Hematopoietic multipotent progenitor cell treated with erythropoietin and hydrocortisone succinate and interleukin-3 and kit ligand, for 8 days (in vitro differentiated cells): Measurements from ENCODE around the gene SPNS2.

Experiments used
- DNase-seq: peaks from one replicate; pipeline ENCODE4 v3.0.0-alpha.2; 2015

The SPNS2 gene, protein sequence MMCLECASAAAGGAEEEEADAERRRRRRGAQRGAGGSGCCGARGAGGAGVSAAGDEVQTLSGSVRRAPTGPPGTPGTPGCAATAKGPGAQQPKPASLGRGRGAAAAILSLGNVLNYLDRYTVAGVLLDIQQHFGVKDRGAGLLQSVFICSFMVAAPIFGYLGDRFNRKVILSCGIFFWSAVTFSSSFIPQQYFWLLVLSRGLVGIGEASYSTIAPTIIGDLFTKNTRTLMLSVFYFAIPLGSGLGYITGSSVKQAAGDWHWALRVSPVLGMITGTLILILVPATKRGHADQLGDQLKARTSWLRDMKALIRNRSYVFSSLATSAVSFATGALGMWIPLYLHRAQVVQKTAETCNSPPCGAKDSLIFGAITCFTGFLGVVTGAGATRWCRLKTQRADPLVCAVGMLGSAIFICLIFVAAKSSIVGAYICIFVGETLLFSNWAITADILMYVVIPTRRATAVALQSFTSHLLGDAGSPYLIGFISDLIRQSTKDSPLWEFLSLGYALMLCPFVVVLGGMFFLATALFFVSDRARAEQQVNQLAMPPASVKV

DNA sequence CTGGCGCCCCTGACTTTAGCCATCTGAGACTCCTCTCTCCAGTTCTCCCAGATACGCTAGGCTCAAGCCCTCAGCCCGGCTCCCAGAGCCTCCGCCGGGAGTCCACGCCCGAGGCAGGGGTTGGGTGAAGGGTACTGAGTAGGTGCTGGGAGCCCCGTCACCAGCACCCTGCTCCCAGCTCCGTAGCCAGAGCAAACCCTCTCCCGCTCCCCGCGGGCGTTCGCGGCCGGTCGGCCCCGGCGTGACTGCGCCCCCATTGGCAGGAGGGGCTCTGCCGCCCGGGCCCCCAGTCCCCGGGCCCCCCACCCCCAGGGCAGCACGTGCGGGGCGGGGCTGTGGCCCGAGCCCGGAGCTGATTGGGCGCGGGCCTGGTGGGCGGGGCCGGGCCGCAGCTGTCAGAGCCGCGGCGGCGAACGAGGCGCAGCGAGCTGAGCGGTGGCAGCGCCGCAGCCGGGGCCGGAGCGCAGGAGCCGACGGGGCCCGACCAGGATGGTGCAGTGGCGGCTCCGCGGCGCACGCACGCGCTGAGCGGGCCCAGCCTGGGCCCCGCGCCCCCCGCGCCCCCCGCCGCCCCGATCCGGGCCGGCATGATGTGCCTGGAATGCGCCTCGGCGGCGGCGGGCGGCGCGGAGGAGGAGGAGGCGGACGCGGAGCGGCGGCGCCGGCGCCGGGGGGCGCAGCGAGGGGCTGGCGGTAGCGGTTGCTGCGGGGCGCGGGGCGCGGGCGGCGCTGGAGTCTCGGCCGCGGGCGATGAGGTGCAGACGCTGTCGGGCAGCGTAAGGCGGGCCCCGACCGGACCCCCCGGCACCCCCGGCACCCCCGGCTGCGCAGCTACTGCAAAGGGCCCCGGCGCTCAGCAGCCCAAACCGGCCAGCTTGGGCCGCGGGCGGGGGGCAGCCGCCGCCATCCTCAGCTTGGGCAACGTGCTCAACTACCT lies at the start of gene SPNS2:
Gene SPNS2 (plus strand): TSS at position 421 of the 937 bp plus-strand sequence. CDS start 167 bp downstream, at position 588.
- DNase-seq = peak; percentile 42

- no peak for DNase-seq
Observed at GRCh38 chr17:4449736-4450135, 48.9 kb upstream of the SPNS2 start.

- no peak for DNase-seq
Observed at GRCh38 chr17:4450710-4451316, 47.9 kb upstream of the SPNS2 start.

DNA sequence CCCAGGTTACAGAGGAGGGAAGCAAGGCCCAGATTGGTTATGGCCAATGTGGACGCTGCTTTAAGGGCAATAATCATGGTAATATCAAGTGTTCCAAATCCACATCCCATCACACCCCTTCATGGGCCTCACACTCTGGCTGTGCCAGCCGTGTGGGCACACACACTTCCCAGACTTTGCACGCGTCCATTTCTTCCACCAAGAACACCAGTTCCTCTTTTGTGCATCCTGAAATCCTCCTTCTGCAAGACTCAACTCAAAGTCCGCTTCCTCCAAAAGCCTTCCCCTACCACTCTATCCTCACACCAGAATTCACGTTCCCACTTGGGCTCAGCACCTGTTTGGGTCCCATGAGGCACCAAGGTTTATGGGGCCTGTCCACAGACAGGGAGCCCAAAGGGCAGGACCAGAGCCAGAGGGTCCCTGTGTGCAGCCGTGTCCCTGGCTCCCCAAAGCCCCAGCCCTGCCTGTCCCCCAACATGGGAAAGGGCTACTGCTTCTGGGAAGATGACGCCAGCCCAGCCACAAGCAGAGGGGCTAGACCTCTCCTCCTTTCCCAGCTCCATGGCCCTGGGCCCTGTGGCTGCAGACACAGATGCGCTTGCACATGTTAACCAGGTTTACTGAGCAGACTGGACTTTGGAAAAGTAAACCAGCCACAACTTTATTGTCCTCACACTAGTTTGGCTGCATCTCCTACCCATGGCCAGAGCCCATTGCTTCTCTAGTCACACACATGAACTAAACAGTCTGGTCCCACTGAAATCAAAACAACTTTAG lies 44.7 kb upstream of the SPNS2 start:
- DNase-seq = no peak

DNA sequence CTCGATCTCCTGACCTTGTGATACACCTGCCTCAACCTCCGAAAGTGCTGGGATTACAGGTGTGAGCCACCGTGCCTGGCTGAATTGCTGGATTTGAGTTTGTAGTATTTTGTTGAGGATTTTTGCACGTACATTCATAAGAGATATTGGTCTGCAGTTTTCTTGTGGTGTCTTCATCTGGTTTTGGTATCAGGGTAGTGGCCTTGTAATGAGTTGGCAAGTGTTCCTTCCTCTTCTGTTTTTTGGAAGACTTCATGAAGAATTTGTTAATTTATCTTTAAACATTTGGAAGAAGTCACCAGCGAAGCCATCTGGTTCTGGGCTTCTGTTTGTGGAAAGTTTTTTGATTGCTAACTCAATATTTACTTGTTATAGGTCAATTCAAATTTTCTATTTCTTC lies 38.0 kb upstream of the SPNS2 start:
- DNase-seq = no peak

GRCh38 chr17:4463818-4464476 lies 34.7 kb upstream of the SPNS2 start:
- no peak for DNase-seq

DNA sequence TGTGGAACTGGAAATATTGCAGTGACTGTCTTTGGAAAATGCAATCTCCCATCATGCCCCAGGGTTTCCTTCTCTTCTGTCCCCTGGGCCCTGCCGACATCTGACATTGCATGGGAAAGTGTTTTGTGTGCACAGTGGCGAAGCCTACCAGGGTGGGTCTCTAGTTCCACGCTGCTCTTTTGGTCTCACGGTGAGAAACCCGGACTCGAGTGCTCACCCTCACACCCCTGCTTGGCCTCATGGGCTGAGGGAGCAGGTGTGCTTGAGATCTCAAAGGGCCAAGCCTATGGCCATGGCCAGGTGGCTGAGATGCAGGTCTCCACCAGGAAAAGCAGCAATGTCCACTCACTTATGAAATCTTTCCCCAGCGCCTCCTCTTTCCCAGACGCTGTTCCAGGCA lies 32.9 kb upstream of the SPNS2 start:
- DNase-seq = no peak

DNA sequence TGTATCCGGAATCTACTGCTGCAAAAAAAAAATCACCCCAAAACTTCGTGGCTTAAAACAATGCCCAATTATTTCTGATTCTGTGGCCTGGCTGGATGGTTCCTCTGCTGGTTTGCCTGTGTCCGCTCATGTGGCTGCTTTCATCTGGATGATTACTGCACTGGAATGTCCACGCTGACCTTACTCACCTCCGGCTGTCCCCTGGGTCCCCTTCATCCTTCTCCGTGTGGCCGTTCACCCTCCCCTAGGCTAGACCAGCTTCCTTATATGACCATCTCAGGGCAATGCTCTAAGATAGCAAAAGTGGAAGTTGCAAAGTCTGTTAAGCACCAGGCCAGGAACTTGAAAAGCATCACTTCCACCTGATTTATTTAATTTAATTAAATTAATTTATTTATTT lies 31.4 kb upstream of the SPNS2 start:
- no peak for DNase-seq

- no peak for DNase-seq
Observed at GRCh38 chr17:4469552-4469951, 29.1 kb upstream of the SPNS2 start.

GRCh38 chr17:4472286-4472685 lies 26.4 kb upstream of the SPNS2 start:
- DNase-seq = no peak

DNA sequence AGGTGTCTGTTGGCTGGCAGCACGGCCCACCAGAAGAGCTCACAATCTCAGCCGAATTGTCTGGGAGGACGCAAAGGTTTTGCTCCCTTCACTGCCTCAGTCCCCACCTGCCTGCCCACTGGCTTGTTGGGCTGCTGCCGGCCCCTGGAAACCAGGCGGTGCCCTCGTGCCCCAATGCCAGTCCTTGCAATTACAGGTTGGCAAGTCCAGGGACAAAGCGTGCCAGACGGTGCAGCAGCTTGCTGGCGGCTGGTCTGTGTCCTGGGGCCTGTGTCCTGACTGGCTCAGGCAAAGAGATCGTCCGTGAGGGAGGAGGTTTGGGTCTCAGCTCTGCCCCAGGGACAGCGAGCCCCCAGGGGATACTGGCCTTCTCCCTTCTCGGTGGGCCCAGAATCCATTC lies 24.6 kb upstream of the SPNS2 start:
- DNase-seq = no peak

GRCh38 chr17:4475001-4475400 lies 23.7 kb upstream of the SPNS2 start:
- DNase-seq = no peak

DNA sequence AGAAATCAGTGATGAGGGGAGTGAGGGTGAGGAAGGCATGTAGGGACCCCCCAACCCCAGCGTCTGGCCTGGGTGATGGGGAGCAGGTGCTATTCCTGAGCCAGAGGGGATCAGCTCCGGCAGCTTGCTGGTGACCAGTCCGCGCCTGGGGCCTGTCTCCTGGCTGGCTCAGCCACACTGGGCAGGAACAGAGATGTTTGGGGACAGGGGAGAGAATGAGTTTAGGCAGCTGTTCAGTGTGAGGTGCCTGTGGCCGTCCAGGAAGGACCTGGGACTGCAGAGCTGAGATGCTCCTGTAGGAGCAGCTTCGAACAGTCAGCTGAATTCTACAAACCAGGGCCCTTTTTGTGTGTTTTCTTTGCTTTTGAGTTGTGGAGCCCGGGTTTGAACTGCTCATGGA lies 23.2 kb upstream of the SPNS2 start:
- DNase-seq = no peak

DNA sequence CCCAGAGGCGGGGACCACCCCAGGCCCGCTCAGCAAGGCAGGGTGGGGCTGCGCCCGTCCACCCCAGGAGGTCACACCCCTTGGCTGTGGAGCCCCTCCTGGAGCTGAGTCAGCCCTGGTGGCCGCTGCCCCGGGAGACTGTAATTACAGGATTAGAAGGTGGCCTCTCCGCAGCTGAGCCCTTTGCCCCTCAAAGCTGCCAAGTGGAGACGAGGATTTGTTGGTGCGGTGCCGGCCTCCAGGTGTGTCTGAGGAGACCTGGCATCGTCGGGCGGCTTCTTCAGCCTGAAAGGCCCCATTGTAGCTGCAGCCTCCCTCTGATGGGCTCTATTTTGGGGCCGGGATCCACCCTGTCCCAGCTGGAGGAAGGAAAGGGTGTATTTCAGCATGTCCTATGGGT lies 22.7 kb upstream of the SPNS2 start:
- DNase-seq = no peak

GRCh38 chr17:4476511-4477070 lies 22.1 kb upstream of the SPNS2 start:
- no peak for DNase-seq

- DNase-seq = no peak
Observed at GRCh38 chr17:4477255-4477791, 21.4 kb upstream of the SPNS2 start.

DNA sequence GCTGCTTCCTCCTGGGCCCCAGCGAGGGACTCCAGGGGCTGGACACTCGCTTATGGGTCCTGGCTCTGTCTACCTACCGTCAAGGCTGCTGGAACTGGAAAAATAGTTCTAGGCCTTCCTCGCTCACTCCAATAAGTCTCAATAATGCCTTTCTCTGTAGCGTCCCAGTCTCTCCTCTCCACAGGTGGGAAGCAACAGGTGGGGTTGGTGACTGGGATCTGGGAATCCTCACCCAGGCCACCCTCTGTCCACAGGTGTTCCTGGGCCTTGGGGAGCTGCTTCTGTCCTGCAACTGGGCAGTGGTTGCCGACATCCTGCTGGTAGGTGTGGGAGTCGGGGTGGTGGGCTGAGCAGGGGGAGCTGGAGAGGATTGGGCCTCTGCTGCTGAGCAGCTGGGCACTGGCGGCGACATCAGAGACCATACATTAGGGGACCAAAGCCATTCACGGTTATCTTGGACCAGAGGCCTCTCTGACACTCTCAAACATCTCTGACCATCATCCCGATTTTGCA lies 20.3 kb upstream of the SPNS2 start:
- DNase-seq = no peak

- no peak for DNase-seq
Observed at GRCh38 chr17:4479340-4479981, 19.2 kb upstream of the SPNS2 start.

DNA sequence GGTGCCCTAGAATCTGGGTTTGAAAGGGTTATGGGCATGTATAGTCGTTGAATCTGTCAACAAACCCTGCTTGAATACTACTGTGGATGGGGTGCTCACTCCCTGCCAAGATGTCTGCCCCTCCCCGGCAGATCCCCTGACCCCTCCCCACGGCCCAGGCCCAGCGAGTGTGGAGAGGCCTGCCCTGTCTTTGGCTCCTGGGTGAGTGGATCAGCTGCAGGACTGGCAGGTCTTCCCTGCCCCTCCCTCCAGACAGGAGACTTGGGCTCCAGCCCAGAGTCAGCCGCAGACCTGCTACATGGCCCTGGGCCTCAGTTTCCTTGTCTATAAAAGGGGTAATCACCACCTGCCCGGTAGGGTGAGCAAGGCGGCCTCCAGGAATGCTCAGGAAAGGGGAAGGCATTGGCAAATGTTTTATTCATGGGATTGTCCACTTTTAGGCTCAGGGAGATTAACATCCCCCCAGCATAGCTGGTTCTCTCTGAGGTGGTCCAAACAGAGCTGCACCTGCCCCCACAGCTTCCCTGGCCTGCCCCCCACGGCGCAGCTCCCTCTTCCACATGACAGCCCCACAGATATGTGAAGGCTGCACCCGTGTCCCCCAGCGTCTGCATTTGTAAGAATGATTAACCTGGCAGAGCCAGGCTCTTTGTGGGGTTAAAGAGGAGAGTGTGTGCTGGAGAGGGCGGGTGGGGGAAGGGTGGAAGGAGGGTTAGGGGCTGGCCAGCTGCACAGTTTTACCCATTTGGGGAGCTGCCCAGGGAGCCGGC lies 18.5 kb upstream of the SPNS2 start:
- DNase-seq = no peak
